ENCODE data around the gene PRKN. TPM values are rescaled to one million over a fixed set of nuclear protein-coding genes. Genes with fewer than 3 reads are reported as not detected.

The PRKN gene
- total and polyA plus RNA-seq, 2 experiments from 2014 or later: 0.10 to 0.84 TPM

DNA sequence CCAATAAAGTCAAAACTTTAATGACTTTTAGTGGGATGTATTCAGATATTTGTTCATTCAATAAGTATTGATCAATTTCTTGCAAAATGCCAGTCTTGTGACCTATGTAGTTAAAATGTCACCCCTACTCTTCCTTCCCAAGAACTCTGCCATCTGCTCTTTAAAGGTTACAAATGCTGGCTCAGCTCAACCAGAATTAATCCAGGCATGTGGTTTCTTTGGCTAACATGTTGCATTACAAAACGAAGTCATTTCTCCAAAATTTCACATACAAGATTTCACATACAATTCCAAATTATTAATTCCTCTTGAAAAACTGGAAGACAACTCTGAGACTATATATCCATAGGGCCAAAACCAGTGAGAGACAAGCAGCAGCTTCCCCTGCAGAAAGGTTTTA is 395.7 kb downstream of the PRKN start (continued):
- TF ChIP-seq, protein P1, sequence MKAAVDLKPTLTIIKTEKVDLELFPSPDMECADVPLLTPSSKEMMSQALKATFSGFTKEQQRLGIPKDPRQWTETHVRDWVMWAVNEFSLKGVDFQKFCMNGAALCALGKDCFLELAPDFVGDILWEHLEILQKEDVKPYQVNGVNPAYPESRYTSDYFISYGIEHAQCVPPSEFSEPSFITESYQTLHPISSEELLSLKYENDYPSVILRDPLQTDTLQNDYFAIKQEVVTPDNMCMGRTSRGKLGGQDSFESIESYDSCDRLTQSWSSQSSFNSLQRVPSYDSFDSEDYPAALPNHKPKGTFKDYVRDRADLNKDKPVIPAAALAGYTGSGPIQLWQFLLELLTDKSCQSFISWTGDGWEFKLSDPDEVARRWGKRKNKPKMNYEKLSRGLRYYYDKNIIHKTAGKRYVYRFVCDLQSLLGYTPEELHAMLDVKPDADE (IDR thresholded peaks at IDR 0.05): no peak

DNA sequence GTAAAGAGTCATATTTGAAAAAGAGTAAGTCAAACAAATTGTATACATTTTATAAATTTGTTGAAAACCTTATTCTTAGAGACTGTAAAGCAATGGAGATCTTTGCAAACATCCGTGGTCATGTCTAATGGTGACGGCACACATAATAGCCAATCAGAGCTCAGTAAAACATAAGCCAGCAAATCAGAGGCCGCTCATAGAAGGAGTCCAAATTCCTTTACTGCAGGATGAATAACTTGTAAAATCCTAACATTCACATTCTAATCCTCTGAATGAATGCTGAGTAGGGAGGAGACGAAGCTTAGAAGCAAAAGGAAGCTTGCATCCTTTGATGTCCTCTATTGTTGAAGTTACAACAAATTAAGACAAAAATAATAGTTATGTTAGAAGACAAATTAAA is 401.7 kb downstream of the PRKN start:
- H3K4me1 ChIP-seq (ENCODE audit: insufficient read depth): no peaks in the 10 kb centered on the region
- no peak overlapping the region for H3K4me3 Mint-ChIP-seq
- peaks cover 3% of the 10 kb centered on the region for H3K27me3 Mint-ChIP-seq (ENCODE audit: insufficient read depth, low read depth, poor library complexity)
- H3K4me3 ChIP-seq: no peak overlapping the region
- H3K27ac ChIP-seq (ENCODE audit: low read depth): no peak overlapping the region
- no peaks in the 10 kb centered on the region for H4K20me1 ChIP-seq (replicated peaks; ENCODE audit: insufficient read depth)
- H3K9me3 Mint-ChIP-seq: peaks cover 15% of the 10 kb centered on the region; the same call in 2 of the 3 replicates
- H3K9me2 ChIP-seq (ENCODE audit: insufficient read depth): 0 out of 2 replicates have a peak, but pooled peaks cover under 1% of the 10 kb centered on the region
- no peak overlapping the region for H3K4me2 ChIP-seq
- H3K36me3 Mint-ChIP-seq (ENCODE audit: low read depth): peaks cover 2% of the 10 kb centered on the region; the same call in 2 of the 3 replicates
- no peaks in the 10 kb centered on the region for H3K36me3 ChIP-seq (ENCODE audit: insufficient read depth)
- no peak for ATAC-seq
- H3K79me2 ChIP-seq (replicated peaks; ENCODE audit: insufficient read depth): no peaks in the 10 kb centered on the region
- H2AFZ ChIP-seq: no peak overlapping the region
- no peaks in the 10 kb centered on the region for H3K27me3 ChIP-seq (ENCODE audit: insufficient read depth)
- H3F3A ChIP-seq (replicated peaks; ENCODE audit: low read depth): no peaks in the 10 kb centered on the region
- no peak overlapping the region for H3K27ac Mint-ChIP-seq
- DNase-seq (ENCODE audit: low spot score): no peak
- H3K4me1 Mint-ChIP-seq: no peaks in the 10 kb centered on the region
- no peak for TF ChIP-seq NANOG (IDR thresholded peaks at IDR 0.05; ENCODE audit: borderline replicate concordance)
- no peak for TF ChIP-seq CREB1 (CRISPR knock-in tag; IDR thresholded peaks at IDR 0.05; ENCODE audit: low read depth)
- no peak for TF ChIP-seq EZH2phosphoT487 (IDR thresholded peaks at IDR 0.05; ENCODE audit: unreplicated experiment)
- TF ChIP-seq, protein P2, sequence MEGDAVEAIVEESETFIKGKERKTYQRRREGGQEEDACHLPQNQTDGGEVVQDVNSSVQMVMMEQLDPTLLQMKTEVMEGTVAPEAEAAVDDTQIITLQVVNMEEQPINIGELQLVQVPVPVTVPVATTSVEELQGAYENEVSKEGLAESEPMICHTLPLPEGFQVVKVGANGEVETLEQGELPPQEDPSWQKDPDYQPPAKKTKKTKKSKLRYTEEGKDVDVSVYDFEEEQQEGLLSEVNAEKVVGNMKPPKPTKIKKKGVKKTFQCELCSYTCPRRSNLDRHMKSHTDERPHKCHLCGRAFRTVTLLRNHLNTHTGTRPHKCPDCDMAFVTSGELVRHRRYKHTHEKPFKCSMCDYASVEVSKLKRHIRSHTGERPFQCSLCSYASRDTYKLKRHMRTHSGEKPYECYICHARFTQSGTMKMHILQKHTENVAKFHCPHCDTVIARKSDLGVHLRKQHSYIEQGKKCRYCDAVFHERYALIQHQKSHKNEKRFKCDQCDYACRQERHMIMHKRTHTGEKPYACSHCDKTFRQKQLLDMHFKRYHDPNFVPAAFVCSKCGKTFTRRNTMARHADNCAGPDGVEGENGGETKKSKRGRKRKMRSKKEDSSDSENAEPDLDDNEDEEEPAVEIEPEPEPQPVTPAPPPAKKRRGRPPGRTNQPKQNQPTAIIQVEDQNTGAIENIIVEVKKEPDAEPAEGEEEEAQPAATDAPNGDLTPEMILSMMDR (conservative IDR thresholded peaks at IDR 0.05; ENCODE audit: low read depth in 2 of 2): no peak
- no peak for TF ChIP-seq ZNF114 (CRISPR knock-in tag; IDR thresholded peaks at IDR 0.05)
- TF ChIP-seq, protein P3, sequence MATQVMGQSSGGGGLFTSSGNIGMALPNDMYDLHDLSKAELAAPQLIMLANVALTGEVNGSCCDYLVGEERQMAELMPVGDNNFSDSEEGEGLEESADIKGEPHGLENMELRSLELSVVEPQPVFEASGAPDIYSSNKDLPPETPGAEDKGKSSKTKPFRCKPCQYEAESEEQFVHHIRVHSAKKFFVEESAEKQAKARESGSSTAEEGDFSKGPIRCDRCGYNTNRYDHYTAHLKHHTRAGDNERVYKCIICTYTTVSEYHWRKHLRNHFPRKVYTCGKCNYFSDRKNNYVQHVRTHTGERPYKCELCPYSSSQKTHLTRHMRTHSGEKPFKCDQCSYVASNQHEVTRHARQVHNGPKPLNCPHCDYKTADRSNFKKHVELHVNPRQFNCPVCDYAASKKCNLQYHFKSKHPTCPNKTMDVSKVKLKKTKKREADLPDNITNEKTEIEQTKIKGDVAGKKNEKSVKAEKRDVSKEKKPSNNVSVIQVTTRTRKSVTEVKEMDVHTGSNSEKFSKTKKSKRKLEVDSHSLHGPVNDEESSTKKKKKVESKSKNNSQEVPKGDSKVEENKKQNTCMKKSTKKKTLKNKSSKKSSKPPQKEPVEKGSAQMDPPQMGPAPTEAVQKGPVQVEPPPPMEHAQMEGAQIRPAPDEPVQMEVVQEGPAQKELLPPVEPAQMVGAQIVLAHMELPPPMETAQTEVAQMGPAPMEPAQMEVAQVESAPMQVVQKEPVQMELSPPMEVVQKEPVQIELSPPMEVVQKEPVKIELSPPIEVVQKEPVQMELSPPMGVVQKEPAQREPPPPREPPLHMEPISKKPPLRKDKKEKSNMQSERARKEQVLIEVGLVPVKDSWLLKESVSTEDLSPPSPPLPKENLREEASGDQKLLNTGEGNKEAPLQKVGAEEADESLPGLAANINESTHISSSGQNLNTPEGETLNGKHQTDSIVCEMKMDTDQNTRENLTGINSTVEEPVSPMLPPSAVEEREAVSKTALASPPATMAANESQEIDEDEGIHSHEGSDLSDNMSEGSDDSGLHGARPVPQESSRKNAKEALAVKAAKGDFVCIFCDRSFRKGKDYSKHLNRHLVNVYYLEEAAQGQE (IDR thresholded peaks at IDR 0.05; ENCODE audit: unreplicated experiment): no peak
- TF ChIP-seq STAT1 (IDR thresholded peaks at IDR 0.05; ENCODE audit: unreplicated experiment): no peak
- no peak for TF ChIP-seq EZH2 (IDR thresholded peaks at IDR 0.05; ENCODE audit: low read depth, unreplicated experiment)
- no peak for TF ChIP-seq POLR2AphosphoS5 (IDR thresholded peaks at IDR 0.05; ENCODE audit: low read depth)
- TF ChIP-seq, protein P4, sequence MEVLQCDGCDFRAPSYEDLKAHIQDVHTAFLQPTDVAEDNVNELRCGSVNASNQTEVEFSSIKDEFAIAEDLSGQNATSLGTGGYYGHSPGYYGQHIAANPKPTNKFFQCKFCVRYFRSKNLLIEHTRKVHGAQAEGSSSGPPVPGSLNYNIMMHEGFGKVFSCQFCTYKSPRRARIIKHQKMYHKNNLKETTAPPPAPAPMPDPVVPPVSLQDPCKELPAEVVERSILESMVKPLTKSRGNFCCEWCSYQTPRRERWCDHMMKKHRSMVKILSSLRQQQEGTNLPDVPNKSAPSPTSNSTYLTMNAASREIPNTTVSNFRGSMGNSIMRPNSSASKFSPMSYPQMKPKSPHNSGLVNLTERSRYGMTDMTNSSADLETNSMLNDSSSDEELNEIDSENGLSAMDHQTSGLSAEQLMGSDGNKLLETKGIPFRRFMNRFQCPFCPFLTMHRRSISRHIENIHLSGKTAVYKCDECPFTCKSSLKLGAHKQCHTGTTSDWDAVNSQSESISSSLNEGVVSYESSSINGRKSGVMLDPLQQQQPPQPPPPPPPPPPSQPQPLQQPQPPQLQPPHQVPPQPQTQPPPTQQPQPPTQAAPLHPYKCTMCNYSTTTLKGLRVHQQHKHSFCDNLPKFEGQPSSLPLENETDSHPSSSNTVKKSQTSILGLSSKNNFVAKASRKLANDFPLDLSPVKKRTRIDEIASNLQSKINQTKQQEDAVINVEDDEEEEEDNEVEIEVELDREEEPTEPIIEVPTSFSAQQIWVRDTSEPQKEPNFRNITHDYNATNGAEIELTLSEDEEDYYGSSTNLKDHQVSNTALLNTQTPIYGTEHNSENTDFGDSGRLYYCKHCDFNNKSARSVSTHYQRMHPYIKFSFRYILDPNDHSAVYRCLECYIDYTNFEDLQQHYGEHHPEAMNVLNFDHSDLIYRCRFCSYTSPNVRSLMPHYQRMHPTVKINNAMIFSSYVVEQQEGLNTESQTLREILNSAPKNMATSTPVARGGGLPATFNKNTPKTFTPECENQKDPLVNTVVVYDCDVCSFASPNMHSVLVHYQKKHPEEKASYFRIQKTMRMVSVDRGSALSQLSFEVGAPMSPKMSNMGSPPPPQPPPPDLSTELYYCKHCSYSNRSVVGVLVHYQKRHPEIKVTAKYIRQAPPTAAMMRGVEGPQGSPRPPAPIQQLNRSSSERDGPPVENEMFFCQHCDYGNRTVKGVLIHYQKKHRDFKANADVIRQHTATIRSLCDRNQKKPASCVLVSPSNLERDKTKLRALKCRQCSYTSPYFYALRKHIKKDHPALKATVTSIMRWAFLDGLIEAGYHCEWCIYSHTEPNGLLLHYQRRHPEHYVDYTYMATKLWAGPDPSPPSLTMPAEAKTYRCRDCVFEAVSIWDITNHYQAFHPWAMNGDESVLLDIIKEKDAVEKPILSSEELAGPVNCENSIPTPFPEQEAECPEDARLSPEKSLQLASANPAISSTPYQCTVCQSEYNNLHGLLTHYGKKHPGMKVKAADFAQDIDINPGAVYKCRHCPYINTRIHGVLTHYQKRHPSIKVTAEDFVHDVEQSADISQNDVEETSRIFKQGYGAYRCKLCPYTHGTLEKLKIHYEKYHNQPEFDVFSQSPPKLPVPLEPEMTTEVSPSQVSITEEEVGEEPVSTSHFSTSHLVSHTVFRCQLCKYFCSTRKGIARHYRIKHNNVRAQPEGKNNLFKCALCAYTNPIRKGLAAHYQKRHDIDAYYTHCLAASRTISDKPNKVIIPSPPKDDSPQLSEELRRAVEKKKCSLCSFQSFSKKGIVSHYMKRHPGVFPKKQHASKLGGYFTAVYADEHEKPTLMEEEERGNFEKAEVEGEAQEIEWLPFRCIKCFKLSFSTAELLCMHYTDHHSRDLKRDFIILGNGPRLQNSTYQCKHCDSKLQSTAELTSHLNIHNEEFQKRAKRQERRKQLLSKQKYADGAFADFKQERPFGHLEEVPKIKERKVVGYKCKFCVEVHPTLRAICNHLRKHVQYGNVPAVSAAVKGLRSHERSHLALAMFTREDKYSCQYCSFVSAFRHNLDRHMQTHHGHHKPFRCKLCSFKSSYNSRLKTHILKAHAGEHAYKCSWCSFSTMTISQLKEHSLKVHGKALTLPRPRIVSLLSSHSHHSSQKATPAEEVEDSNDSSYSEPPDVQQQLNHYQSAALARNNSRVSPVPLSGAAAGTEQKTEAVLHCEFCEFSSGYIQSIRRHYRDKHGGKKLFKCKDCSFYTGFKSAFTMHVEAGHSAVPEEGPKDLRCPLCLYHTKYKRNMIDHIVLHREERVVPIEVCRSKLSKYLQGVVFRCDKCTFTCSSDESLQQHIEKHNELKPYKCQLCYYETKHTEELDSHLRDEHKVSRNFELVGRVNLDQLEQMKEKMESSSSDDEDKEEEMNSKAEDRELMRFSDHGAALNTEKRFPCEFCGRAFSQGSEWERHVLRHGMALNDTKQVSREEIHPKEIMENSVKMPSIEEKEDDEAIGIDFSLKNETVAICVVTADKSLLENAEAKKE (CRISPR knock-in tag; IDR thresholded peaks at IDR 0.05): no peak
- TF ChIP-seq, protein P1 (IDR thresholded peaks at IDR 0.05): no peak
- no peak for TF ChIP-seq JUNB (IDR thresholded peaks at IDR 0.05; ENCODE audit: unreplicated experiment)

Data from GM23338 (cell line).